ENCODE measurements around the gene SLC43A1.
"Not testable (repeated sequence)": the region's sequence is repeated elsewhere in the genome, so short reads cannot be mapped to it uniquely, and the experiment has no call there.

SLC43A1 gene

GRCh38 chr11:57515332-57516060 is at the start of gene SLC43A1:
TSS of gene SLC43A1 (minus strand) at chr11:57515702. CDS start at chr11:57514111, 1,591 bp downstream.
- DNase-seq (ENCODE audit: low spot score) = peak; percentile 70

DNA sequence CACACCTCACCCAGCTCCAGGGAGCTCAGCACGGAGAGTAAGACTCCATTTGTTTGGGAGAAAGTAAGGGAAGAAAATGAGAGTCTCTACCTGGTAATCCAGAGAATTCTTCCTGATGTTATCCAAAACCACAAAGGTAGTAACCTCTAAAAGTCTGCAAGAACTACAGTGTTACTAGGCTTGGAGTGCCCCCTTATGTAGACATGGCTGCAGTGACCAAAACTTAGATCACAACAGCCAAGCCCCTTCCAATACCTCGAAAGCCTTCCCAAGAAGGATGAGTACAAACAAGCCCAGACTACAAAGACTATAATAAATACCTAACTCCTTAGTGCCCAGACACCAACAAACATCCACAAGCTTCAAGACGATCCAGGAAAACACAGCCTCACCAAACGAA is 47.1 kb upstream of the SLC43A1 start:
- DNase-seq (ENCODE audit: low spot score) = peak; percentile 20

DNA sequence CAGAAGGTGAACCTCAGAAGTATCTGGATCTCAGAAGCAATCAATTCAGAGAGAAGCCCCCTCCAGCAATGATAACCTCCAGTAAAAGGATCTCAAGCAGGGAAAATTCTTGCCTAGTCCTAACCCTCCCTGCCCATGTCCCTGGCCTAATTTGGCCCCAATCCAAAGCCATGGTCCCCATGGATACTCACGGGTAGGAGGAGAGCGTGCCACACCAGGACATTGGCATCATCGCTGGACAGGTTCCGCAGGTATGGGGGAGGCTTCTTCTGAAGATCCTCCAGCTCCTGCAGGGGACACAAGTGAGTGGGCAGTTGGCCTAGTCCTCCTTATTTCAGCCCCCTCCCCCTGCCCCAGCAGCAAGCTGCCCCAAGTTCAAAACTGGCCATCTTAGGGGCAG is 44.6 kb upstream of the SLC43A1 start:
- DNase-seq (ENCODE audit: low spot score) = no peak

DNA sequence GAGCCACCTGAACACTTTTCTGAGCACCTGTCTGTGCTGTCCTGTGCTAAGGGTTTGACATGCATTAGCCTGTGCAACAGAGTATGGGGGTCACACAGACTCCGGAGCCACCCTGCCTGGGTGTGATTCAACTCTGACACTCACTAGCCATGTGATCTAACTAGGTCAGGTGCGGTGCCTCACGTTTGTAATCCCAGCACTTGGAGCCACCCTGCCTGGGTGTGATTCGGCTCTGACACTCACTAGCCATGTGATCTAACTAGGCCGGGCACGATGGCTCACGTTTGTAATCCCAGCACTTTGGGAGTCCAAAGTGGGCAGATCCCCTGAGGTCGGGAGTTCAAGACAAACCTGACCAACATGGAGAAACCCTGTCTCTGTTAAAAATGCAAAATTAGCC is 40.5 kb upstream of the SLC43A1 start:
- no peak for DNase-seq (ENCODE audit: low spot score)

DNA sequence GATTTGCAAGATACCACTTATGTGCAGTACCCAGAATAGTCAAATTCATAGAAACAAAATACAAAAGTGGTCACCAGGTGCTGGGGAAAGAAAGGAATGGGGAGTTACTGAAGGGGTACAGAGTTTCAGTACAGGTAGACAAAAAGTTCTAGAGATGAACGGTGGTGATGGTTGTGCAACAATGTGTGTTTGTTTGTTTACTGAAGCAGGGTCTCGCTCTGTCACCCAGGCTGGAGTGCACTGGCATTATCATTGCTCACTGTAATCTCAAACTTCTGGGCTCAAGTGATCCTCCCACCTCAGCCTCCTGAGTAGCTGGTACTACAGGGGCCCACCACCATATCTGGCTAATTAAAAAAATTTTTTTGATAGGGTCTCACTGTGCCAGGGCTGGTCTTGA is 39.9 kb upstream of the SLC43A1 start:
- no peak for DNase-seq (ENCODE audit: low spot score)

DNA sequence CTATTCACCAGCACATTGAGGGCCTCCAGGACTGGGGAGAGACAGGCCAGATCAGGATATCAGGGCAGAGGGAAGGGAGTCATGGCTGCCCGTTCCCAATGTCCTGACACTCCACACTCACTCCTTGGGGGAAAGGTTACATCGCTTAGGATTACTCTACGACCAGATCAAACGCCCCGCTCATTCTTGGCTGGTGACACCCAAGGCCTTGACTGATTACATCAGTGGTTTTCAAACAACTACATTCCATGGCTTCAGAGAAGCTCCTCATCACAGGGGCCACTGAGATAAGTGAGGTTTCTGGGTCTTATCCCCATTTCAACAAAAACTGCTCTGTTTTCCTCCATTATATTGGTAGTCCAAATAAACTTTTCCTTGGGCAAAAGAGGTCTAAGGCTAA is 37.0 kb upstream of the SLC43A1 start:
- peak; percentile 16 for DNase-seq (ENCODE audit: low spot score)

DNA sequence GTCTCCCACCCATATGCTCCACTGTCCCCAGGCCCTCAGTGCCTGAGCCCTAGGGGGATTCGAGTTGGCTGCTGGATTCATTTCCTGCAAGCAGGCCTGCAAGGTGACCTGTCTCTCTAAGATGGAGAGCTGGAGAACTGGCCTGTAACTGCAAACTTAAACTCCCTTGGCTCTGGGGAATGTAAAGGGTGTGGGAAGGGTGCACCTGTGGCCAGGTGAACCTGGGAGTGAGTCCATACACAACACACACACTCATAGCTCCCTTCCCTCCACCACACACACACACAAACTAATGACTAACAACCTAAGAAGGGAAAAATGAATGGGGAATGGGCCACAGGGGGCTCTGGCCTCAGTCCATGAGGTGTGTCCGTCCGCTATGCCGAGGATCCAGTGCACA is 36.4 kb upstream of the SLC43A1 start:
- no peak for DNase-seq (ENCODE audit: low spot score)

- no peak for DNase-seq (ENCODE audit: low spot score)
Measured at GRCh38 chr11:57549983-57550382, 34.5 kb upstream of the SLC43A1 start.

DNA sequence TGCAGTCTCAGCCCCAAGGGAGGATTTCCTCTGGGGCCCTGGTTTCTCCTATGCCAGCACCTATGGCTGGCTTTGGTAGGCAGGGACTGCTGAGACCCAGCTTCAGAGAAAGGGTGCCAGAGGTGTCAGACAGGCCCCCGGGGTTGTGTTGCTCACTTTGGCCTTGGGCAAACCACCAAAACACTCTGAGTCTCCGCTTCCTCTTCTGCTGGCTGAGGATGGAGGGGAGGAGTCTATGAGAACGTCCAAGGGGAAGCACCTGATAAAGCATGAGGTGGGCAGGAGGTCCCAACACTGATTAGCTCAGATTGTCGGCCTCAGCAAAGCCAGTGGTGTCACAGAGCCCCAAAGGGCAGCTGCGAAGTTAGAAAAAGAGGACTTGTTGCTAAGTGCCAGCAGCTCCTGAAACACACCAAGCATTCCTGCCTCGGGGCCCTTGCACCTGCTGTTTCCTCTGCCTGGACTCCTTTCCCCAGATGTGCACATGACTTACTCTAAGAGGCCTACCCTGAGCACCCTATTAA is 32.4 kb upstream of the SLC43A1 start:
- DNase-seq (ENCODE audit: low spot score) = no peak

- DNase-seq (ENCODE audit: low spot score) = peak; percentile 36
Measured at GRCh38 chr11:57546869-57547475, 31.5 kb upstream of the SLC43A1 start.

DNA sequence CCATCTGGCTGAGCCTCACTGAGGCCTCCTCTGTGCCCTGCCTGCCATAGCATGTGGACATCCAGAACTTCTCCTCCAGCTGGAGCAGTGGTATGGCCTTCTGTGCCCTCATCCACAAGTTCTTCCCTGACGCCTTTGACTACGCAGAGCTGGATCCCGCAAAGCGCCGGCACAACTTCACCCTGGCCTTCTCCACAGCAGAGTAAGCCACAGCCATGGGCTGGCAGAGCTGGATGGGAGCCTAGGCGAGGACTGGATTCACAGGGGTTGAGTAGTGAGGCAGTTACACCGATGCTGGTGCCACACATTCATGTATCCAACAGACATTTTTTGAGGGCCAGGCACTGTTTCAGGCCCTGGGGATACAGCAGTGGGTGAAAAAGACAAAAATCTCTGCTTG is 30.9 kb upstream of the SLC43A1 start:
- DNase-seq (ENCODE audit: low spot score) = no peak

- no peak for DNase-seq (ENCODE audit: low spot score)
Measured at GRCh38 chr11:57545883-57546282, 30.4 kb upstream of the SLC43A1 start.

DNA sequence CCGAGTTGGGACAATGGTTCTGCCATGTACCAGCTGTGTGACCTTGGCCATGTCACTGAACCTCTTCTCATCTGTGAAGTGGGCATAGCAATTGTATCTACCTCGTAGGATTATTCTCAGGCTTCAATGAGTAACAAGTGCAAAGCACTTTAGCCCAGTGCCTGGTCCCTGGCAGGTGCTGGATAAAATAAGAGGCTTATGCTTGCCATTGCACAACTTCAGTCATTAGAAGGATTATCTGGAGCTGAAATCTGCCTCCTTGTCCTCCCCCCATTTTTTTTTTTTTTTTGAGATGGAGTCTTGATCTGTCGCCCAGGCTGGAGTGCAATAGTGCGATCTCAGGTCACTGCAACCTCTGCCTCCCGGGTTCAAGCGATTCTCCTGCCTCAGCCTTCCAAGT is 29.1 kb upstream of the SLC43A1 start:
- no peak for DNase-seq (ENCODE audit: low spot score)

DNA sequence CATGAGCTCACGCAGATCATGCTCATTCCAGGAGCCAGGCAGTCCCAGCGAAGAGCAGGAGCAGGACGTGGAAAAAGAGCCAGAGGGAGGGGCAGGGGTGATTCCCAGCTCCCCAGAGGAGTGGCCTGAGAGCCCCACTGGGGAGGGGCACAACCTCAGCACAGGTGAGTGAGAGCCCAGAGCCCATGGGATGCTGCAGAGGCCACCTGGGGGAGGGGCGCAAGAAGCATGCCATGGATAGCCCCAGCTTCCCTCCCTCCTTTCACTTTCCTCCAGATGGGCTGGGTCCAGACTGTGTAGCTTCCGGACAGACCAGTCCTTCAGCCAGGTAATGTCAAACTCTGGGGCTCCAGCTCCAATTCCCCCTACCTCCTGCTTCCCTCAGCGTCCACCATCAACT is 28.1 kb upstream of the SLC43A1 start:
- no peak for DNase-seq (ENCODE audit: low spot score)

DNA sequence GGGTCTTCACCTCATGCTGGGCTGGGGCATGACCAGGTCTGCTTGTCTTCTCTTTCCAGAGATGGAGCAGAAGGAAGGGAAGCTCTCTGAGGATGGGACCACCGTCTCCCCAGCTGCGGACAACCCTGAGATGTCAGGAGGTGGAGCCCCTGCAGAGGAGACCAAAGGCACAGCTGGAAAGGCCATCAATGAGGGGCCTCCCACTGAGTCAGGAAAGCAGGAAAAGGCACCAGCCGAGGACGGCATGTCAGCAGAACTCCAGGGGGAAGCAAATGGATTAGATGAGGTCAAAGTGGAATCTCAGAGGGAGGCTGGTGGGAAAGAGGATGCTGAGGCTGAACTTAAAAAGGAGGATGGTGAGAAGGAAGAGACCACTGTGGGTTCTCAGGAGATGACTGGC is 27.1 kb upstream of the SLC43A1 start:
- no peak for DNase-seq (ENCODE audit: low spot score)

- no peak for DNase-seq (ENCODE audit: low spot score)
Measured at GRCh38 chr11:57541169-57541568, 25.7 kb upstream of the SLC43A1 start.

DNA sequence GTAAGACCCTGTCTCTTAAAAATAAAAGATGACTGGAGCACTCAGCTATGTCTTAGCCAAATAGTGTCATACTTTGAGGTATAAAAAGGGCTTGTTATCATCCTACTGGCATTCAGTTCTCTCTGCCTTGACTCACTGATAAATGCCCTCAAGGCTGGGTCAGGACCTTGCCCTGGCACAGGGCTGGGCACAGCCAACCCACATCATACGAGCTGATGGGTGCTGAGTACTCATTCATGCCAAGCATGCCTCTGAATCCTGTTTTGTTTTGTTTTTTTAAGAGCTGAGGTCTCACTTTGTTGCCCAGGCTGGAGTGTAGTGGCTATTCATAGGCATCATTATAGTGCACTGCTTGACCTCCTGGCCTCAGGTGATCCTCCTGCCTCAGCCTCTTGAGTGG is 23.8 kb upstream of the SLC43A1 start:
- no peak for DNase-seq (ENCODE audit: low spot score)

DNA sequence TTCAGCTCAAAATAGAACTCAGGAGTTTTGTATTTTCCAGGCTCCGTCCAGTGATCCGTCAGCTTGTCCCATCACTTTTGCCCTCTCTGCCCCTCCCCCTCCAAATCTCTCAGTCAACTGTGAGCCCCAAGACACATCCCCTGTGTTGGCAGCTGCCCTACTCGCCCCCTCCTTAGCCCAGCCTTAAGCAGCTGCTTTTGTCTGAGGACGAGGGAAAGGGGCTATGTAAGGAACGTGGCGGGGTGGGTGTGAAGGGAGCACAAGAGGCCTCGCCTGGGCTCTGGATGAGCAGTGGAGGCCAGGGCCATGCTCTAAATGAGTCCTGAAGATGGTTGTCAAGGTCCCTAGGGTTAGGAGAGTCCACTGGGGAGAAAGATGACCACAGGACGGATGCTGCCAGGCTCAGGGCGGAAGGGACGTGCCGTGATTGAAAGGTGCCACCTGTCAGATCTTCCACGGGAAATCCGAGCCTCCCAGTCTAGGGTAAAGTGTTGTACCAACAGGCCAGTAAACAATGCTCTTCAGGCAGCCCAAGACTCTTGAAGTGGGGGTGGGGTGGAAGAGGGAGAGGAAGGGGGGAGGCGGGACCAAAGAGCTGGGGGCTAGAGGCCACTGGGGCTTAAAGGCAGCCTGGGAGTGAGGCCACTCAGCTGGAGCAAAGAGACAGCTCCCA is 21.6 kb upstream of the SLC43A1 start, which contains the start of gene SMTNL1:
Gene SMTNL1, plus strand, starts transcription at position 649 of the 673 bp plus-strand sequence. CDS start 5,048 bp downstream, outside the sequence.
- no peak for DNase-seq (ENCODE audit: low spot score)

DNA sequence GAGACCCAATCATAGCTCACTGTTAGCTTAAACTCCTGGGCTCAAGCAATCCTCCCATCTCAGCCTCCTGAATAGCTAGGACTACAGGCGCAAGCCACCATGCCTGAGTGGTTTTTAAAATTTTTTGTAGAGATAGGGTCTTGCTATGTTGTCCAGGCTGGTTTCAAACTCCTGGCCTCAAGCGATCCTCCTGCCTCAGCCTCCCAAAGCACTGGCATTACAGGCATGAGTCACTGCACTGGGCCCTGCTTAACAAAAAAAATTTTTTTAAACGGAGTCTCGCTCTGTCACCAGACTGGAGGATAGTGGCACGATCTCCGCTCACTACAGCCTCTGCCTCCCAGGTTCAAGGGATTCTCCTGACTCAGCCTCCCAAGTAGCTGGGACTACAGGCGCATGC is 18.9 kb upstream of the SLC43A1 start:
- DNase-seq (ENCODE audit: low spot score) = not testable (repeated sequence)

DNA sequence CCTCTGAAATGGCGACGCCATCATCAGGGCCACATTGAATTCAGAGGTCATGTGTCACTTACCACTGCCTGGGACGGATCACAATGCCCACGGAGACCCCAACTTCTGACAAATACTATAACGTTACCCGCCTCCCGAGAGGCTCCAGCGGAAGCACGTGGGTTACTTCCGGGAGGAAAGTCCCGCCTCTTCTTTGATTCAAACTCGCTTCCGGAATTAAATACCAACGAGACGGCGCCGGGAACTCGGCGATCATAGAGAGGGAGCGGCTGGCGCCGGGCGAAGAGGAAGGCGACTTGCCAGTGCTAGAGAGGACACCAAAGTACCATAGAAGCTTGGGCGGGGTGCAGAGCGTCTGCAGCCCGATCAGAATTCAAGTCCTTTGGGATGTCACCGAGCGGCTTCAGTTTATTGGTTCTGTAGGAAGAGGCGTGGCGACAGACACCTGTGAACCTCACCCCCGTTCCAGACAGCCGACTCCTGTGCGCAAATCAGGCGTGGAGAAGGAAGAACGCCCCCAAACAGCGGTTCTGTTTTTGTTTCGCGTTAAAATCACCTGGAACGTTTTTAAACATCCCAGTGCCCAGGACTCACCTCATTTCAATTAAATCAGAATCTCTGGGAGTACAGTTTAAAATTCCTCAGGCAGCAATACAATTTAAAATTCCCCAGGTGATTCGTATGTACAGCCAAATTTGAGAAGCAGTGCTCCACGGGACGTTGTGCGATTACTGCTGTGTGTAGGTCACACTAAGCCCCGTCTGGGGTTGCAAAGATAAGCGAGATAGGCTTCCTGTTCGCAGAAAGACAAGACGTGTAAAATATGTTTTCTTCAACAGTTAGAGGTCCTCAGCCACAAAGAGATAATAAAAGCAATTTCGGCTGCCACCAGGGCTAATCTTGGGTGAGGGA is 15.3 kb upstream of the SLC43A1 start, which contains the start of gene TIMM10:
Gene TIMM10, minus strand, starts transcription at position 159 of the 912 bp plus-strand sequence. CDS start 565 bp downstream, outside the sequence.
- DNase-seq (ENCODE audit: low spot score) = peak; percentile 100

DNA sequence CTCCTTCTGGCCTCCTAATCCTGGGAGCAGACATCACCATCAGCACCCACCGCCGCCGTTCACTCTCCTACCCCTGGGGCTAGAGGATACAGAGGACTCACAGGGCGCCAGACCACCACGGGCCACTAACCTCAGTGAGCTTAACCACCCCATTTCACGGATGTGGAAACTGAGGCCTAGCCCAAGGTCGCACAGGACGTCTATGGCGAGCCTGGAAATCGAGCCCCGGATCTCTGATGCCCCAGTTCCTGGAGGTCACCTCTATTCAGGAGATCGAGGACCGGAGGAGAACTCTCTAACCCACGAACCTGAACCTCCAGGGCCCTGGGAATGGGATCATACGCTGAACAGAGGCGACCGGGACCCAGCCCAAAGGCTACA is 14.7 kb upstream of the SLC43A1 start:
- peak; percentile 10 for DNase-seq (ENCODE audit: low spot score)

DNA sequence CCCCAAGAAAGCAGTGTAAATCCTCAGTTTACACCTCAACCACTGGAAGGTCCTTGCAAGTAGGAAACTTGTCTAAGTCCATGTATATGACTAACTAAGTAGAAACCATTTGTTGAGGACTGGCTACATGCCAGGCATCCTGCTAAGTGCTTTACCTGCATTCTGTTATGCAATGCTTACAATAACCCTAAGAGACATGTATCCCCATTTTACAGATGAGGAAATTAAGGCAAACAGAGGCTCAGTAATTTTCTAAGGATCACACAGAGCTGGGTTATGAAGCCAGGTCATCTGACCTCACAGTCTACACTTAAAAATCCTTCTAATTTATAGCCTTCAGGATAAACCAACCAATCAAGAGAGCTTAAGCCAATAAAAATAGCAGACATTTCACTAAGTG is 13.5 kb upstream of the SLC43A1 start:
- DNase-seq (ENCODE audit: low spot score) = no peak
